Measurements from ENCODE around the gene SIRT6.

- TF ChIP-seq CTCF (IDR thresholded peaks at IDR 0.05) (no peak), EZH2 (IDR thresholded peaks at IDR 0.05; ENCODE audit: borderline replicate concordance, insufficient read depth, low read depth, low read length, poor library complexity, severe bottlenecking) (no peak)
Observed at GRCh38 chr19:4196009-4196408, 13.6 kb upstream of the SIRT6 start.
